ENCODE data around the gene PTPN4. TPM values are rescaled to one million over a fixed set of nuclear protein-coding genes. Genes with fewer than 3 reads are reported as not detected.

Gene PTPN4
- total and polyA plus RNA-seq, 2 of the 13 experiments (the other 11 are each of a cell fraction or from before 2014, with no cell fraction given): 20.3 to 34.6 TPM

DNA sequence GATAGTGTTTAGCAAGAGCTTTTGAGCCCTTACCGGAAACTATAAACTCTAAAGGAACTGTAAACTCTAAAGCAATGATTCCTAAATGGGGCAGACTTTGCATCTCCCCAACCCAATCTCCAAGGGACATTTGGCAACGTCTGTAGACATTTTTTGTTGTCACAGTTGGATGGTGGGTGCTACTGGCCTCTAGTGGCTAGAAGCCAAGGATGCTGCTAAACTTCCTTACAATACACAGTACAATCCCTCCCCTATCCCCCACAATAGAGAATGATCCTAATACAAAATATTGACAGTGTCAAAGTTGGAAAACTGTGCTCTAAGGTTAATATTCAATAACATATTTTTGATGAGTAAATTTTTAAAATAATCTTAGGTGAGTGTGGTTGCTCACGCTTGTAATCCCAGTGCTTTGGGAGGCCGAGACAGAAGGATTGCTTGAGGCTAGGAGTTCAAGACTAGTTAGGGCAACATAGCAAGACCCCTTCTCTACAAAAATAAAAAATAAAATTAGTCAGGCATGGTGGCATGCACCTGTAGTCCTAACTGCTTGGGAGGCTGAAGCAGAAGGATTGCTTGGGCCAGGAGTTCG is 66.7 kb downstream of the PTPN4 start:
- Histone ChIP-seq H3K79me2 (ENCODE audit: insufficient read depth, low read length) (peaks cover 10% of the 10 kb centered on the region), H2AFZ (ENCODE audit: low read length) (no peak overlapping the region), H3K4me2 (ENCODE audit: low read depth, low read length) (no peak overlapping the region), H3K9me3 (ENCODE audit: low read length) (no peaks in the 10 kb centered on the region), H3K4me1 (ENCODE audit: insufficient read depth, low read length) (no peaks in the 10 kb centered on the region), H3K4me3 (replicated peaks in 1 of 3; ENCODE audit: insufficient read depth in 1 of 3, low read depth in 2 of 3, low read length in 3 of 3) (no peak overlapping the region), H3K9ac (ENCODE audit: insufficient read depth, low read depth, low read length) (no peak overlapping the region), H3K36me3 (replicated peaks in 1 of 2; ENCODE audit: control insufficient read depth in 1 of 2, insufficient read depth in 2 of 2, low read length in 2 of 2) (no peaks in the 10 kb centered on the region; a peak in 1 of 5 replicates), H3K27ac (ENCODE audit: extremely low read length, insufficient read depth, low read length) (no peak overlapping the region), H3K27me3 (ENCODE audit: control insufficient read depth in 1 of 2, insufficient read depth in 2 of 2, low read length in 2 of 2) (no peaks in the 10 kb centered on the region), H4K20me1 (ENCODE audit: insufficient read depth, low read length) (peaks cover 10% of the 10 kb centered on the region; the same call in 1 of the 2 replicates)
- ATAC-seq (peak; percentile 92), FAIRE-seq (peak; percentile 81), DNase-seq (ENCODE audit: low spot score) (peak; percentile 54)
- in situ Hi-C loops (cut with HindIII; ENCODE audit: extremely low pct_ligation_motif_present, low pct_unique_long_range_greater_than_20kb) (loop anchor here (5.0 kb wide), 1 partner anchor 124 kb away; no protein-coding TSS in a partner anchor), intact Hi-C loops (cut with micrococcal nuclease; ENCODE audit: unreplicated experiment) (loop anchor here (1.0 kb wide), 1 partner anchor 123 kb away; no protein-coding TSS in a partner anchor)
- ChIA-PET CTCF (ENCODE audit: low intra/inter-chr PET ratio, low total read pairs) (interaction anchor here (0.6 to 6.0 kb wide), 4 partner anchors 73 to 268 kb away, joined by 3 to 72 read pairs (median 26); no protein-coding TSS in a partner anchor), POLR2A (no interaction called here)
- no TSS peak for BruUV-seq (replicated peaks)
- 72% methylated on average over 5 of the region's 5 CpGs for WGBS (ENCODE audit: low lambda C conversion rate)
- no peak for TF ChIP-seq ZNF605 (CRISPR knock-in tag; IDR thresholded peaks at IDR 0.05)
- TF ChIP-seq KLF9 (CRISPR knock-in tag; IDR thresholded peaks at IDR 0.05; ENCODE audit: low read depth): no peak
- TF ChIP-seq, protein P1, sequence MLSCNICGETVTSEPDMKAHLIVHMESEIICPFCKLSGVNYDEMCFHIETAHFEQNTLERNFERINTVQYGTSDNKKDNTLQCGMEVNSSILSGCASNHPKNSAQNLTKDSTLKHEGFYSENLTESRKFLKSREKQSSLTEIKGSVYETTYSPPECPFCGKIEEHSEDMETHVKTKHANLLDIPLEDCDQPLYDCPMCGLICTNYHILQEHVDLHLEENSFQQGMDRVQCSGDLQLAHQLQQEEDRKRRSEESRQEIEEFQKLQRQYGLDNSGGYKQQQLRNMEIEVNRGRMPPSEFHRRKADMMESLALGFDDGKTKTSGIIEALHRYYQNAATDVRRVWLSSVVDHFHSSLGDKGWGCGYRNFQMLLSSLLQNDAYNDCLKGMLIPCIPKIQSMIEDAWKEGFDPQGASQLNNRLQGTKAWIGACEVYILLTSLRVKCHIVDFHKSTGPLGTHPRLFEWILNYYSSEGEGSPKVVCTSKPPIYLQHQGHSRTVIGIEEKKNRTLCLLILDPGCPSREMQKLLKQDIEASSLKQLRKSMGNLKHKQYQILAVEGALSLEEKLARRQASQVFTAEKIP (CRISPR knock-in tag; IDR thresholded peaks at IDR 0.05; ENCODE audit: borderline replicate concordance): no peak
- TF ChIP-seq, protein P2, sequence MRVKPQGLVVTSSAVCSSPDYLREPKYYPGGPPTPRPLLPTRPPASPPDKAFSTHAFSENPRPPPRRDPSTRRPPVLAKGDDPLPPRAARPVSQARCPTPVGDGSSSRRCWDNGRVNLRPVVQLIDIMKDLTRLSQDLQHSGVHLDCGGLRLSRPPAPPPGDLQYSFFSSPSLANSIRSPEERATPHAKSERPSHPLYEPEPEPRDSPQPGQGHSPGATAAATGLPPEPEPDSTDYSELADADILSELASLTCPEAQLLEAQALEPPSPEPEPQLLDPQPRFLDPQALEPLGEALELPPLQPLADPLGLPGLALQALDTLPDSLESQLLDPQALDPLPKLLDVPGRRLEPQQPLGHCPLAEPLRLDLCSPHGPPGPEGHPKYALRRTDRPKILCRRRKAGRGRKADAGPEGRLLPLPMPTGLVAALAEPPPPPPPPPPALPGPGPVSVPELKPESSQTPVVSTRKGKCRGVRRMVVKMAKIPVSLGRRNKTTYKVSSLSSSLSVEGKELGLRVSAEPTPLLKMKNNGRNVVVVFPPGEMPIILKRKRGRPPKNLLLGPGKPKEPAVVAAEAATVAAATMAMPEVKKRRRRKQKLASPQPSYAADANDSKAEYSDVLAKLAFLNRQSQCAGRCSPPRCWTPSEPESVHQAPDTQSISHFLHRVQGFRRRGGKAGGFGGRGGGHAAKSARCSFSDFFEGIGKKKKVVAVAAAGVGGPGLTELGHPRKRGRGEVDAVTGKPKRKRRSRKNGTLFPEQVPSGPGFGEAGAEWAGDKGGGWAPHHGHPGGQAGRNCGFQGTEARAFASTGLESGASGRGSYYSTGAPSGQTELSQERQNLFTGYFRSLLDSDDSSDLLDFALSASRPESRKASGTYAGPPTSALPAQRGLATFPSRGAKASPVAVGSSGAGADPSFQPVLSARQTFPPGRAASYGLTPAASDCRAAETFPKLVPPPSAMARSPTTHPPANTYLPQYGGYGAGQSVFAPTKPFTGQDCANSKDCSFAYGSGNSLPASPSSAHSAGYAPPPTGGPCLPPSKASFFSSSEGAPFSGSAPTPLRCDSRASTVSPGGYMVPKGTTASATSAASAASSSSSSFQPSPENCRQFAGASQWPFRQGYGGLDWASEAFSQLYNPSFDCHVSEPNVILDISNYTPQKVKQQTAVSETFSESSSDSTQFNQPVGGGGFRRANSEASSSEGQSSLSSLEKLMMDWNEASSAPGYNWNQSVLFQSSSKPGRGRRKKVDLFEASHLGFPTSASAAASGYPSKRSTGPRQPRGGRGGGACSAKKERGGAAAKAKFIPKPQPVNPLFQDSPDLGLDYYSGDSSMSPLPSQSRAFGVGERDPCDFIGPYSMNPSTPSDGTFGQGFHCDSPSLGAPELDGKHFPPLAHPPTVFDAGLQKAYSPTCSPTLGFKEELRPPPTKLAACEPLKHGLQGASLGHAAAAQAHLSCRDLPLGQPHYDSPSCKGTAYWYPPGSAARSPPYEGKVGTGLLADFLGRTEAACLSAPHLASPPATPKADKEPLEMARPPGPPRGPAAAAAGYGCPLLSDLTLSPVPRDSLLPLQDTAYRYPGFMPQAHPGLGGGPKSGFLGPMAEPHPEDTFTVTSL (CRISPR knock-in tag; IDR thresholded peaks at IDR 0.05; ENCODE audit: borderline replicate concordance): no peak
- no peak for TF ChIP-seq HOXA7 (CRISPR knock-in tag; IDR thresholded peaks at IDR 0.05)
- TF ChIP-seq SP2 (CRISPR knock-in tag; IDR thresholded peaks at IDR 0.05): no peak
- TF ChIP-seq ZNF343 (CRISPR knock-in tag; IDR thresholded peaks at IDR 0.05): no peak
- no peak for TF ChIP-seq ZSCAN29 (CRISPR knock-in tag; conservative IDR thresholded peaks at IDR 0.05)
- TF ChIP-seq ZFYVE20 (CRISPR knock-in tag; IDR thresholded peaks at IDR 0.05; ENCODE audit: borderline replicate concordance, low read depth): no peak
- no peak for TF ChIP-seq ZFP62 (CRISPR knock-in tag; IDR thresholded peaks at IDR 0.05)
- TF ChIP-seq, protein P3, sequence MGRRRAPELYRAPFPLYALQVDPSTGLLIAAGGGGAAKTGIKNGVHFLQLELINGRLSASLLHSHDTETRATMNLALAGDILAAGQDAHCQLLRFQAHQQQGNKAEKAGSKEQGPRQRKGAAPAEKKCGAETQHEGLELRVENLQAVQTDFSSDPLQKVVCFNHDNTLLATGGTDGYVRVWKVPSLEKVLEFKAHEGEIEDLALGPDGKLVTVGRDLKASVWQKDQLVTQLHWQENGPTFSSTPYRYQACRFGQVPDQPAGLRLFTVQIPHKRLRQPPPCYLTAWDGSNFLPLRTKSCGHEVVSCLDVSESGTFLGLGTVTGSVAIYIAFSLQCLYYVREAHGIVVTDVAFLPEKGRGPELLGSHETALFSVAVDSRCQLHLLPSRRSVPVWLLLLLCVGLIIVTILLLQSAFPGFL (CRISPR knock-in tag; IDR thresholded peaks at IDR 0.05): no peak
- 0 out of 2 replicates have a peak, but pooled peaks have one; percentile 31 for TF ChIP-seq FOXA3 (CRISPR knock-in tag; IDR thresholded peaks at IDR 0.05)
- TF ChIP-seq LCORL (IDR thresholded peaks at IDR 0.05): no peak
- TF ChIP-seq LCORL (CRISPR knock-in tag; IDR thresholded peaks at IDR 0.05): no peak
- no peak for TF ChIP-seq ZBTB7B (CRISPR knock-in tag; IDR thresholded peaks at IDR 0.05)
- peak; percentile 70 for TF ChIP-seq RAD21 (CRISPR knock-in tag; IDR thresholded peaks at IDR 0.05)
- no peak for TF ChIP-seq ZNF496 (CRISPR knock-in tag; IDR thresholded peaks at IDR 0.05; ENCODE audit: insufficient replicate concordance)

Measured in HepG2 (cell line).